Epithelial cell of prostate (primary cell): ENCODE data around the gene MXRA8.
"Not testable (repeated sequence)": the region's sequence is repeated elsewhere in the genome, so short reads cannot be mapped to it uniquely, and the experiment has no call there.

Experiments
- DNase-seq: peaks from one replicate; pipeline ENCODE4 v3.0.0-alpha.2; 2011; ENCODE audit warnings: low read depth, low spot score
- H3K27ac ChIP-seq: fragments of 450-650 bp; 2 replicates; pipeline ENCODE4 v1.5.1; 2017; ENCODE audit warnings: mild to moderate bottlenecking

The MXRA8 gene

GRCh38 chr1:1325288-1326074, 32.9 kb downstream of the MXRA8 start:
- no peak for DNase-seq
- peak overlapping the region; percentile 89 for H3K27ac ChIP-seq

DNA sequence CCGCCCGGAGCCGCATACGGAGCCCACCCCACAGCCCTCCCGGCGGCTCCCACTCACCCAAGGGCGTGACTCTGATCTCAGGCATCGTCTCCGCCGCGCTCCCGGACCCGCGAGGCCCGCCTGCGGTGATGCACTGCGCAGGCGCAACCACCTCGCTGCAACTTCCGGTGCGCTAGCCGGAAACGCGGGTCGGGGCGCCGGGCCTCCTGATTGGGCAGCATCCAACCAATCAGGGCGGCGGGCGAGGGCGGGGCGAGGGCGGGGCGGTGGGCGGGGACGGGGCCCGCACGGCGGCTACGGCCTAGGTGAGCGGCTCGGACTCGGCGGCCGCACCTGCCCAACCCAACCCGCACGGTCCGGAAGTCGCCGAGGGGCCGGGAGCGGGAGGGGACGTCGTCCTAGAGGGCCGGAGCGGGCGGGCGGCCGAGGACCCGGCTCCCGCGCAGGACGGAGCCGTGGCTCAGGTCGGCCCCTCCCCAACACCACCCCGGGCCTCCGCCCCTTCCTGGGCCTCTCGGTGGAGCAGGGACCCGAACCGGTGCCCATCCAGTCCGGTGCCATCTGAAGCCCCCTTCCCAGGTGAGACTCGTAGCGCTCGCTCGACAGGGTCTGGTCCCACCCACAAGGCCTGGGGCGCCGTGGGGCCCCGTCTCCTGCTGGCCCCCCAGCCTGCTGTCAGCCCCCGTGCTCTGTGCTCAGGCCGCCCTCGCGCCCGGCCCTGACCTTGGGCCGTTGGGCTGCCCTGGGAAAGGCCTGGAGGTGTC, 33.6 kb downstream of the MXRA8 start, which contains the start of the genes CPTP and INTS11:
TSS of gene CPTP (plus strand) at position 279 of the 764 bp plus-strand sequence. CDS start 2,109 bp downstream, outside the sequence.
TSS of gene INTS11 (minus strand) at position 137 of the 764 bp plus-strand sequence. CDS start at position 85, 52 bp downstream.
- DNase-seq = no peak
- peak within 1 kb of the TSS; percentile 89 for H3K27ac ChIP-seq

GRCh38 chr1:1324084-1324523, 34.3 kb downstream of the MXRA8 start:
- DNase-seq = no peak
- H3K27ac ChIP-seq = peak overlapping the region; percentile 89

DNA sequence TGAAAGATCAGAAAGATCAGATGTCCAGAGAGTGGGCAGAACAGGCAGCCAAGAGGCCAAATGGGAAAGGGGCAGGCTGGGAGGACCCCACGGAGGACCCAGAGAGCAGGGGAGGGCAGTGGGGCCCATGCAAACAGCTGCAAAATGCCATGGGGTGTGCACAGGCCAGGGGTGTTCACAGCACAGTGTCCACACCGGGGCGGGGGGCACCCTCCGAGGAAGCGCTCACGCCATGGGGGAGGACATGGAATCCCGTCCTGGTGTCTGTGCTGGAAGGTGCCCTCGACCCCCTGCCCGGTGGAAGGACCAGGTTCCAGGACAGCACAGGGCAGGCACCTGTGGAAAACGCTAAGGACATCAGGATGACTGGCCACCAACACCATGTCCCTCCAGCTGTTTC, 35.4 kb downstream of the MXRA8 start:
- H3K27ac ChIP-seq = no peak overlapping the region
- no peak for DNase-seq

- no peak overlapping the region for H3K27ac ChIP-seq
- DNase-seq = no peak
Measured at GRCh38 chr1:1322418-1322817, 35.9 kb downstream of the MXRA8 start.

- H3K27ac ChIP-seq = no peak overlapping the region
Measured at GRCh38 chr1:1321477-1321876, 36.9 kb downstream of the MXRA8 start.

GRCh38 chr1:1320666-1321448, 37.5 kb downstream of the MXRA8 start:
- H3K27ac ChIP-seq = no peak overlapping the region
- DNase-seq = no peak

More at GRCh38 chr1:1321477-1321876, 36.9 kb downstream of the MXRA8 start:
- DNase-seq = no peak

- DNase-seq = no peak
- H3K27ac ChIP-seq = no peak overlapping the region
Measured at GRCh38 chr1:1319646-1319941, 38.8 kb downstream of the MXRA8 start.

DNA sequence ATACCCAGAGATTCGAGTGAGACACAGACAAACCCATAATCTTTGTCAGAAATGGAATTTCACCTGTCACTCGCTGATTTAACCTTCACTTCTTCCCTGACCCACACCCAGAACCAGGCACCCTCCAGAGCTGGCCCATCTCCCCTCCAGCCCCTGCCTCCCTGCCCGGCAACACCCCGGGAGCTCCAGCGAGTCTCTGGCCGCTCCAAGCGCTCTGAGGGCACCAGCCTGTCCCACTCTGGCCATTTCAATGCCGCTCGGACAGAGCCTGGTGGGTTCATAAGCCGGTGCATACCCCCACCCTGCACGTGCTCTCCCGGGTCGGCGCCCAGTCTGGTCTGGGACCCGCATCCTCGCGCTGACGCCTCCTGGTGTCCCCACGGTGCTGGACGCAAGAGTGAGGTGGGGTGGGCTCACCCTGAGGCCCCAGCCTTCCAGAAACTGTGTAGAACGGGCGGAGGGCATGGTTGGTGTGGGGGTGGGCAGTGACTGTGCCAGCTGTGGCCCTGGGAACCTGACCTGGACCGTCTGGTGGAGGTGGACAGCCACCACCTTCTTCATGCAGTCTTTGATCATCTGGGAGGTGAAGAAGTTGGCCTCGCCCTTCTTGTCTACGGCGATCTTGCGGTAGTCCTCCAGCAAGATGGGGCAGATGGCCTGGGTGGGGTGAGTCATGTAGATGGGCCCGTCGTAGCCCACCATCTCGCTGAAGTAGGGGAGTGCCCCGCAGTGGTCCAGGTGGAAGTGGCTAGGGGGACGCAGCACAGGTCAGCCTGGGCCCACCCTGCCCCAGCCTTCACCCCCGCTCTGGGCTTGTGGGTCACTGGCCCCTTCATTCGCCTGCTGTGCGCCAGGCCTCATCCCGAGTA, 39.3 kb downstream of the MXRA8 start:
- no peak for DNase-seq

DNA sequence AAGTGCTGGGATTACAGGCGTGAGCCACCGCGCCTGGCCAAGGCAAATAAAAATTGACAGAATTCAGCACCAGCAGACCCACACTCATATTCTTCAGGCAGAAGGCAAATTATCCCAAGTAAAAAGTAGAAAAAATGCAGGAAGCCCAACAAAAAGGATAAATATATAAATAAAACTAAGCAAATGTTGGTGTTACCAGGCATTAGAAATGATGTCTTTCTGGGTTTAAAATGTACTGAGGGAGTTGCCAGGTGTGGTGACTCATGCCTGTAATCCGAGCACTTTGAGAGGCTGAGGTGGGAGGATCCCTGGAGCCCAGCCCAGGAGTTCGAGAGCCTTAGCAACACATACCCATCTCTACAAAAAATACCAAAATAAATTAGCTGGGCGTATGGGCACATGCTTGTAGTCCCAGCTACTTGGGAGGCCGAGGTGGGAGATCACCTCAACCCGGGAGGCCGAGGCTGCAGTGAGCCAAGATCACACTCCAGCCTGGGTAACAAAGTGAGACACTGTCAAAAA, 40.2 kb downstream of the MXRA8 start:
- DNase-seq = peak; percentile 51
- H3K27ac ChIP-seq = peak overlapping the region; percentile 43

More for the DNA sequence above, 39.3 kb downstream of the MXRA8 start:
- peak overlapping the region; percentile 43 for H3K27ac ChIP-seq

- DNase-seq = no peak
- H3K27ac ChIP-seq = peak overlapping the region; percentile 43
Measured at GRCh38 chr1:1317420-1317819, 40.9 kb downstream of the MXRA8 start.

DNA sequence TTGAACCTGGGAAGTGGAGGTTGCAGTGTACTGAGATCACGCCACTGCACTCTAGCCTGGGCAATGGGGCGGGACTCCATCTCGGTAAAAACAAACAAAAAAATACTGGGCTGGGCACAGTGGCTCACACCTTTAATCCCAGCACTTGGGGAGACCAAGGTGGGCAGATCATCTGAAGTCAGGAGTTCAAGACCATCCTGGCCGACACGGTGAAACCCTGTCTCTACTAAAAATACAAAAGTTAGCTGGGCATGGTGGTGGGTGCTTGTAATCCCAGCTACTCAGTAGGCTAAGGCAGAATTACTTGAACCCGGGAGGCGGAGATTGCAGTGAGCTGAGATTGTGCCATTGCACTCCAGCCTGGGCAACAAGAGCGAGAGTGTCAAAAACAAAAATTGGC, 42.2 kb downstream of the MXRA8 start:
- H3K27ac ChIP-seq, DNase-seq: not testable (repeated sequence)

- no peak for DNase-seq
- no peak overlapping the region for H3K27ac ChIP-seq
Measured at GRCh38 chr1:1315435-1315954, 42.9 kb downstream of the MXRA8 start.

GRCh38 chr1:1314678-1315335, 43.5 kb downstream of the MXRA8 start:
- H3K27ac ChIP-seq = no peak overlapping the region
- no peak for DNase-seq

GRCh38 chr1:1314237-1314586, 44.1 kb downstream of the MXRA8 start:
- H3K27ac ChIP-seq = no peak overlapping the region
- DNase-seq = no peak

DNA sequence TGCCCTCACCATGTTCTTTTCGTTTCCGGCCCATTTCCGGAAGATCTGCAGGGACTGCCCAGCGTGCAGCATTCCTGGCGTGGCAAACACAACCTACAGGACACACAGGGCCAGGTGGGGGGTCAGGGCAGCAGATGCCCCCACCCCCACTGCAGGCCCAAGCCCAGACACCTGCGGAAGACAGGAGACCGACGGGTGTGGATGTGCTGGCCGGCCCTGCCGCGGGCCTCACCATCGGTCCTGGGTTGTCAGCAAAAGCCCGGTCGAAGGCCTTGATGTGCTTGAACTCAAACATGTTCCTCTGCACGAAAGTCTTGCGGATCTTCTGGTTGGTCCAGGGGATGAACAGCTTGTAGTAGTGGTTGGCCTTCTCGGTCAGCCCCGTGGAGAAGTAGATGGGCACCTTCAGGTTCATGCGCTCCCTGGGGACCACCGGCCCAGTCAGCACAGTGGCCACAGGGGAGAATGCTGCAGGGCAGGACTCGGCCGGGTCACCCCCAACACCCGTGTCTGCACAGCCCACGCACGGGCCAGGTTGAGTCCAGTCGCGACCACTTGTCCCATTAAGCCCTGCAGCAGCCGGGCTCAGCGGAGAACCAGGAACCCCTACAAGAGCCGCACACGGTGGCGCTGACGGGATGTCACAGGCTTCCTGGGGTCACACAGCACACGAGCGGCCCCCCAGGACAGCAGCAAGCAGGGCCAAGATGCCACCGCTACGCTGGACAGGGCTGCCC, 44.7 kb downstream of the MXRA8 start:
- DNase-seq = no peak
- H3K27ac ChIP-seq = no peak overlapping the region

GRCh38 chr1:1312450-1313314, 45.7 kb downstream of the MXRA8 start:
- no peak overlapping the region for H3K27ac ChIP-seq
- no peak for DNase-seq
